HG03520 (cell line): ENCODE data around the gene CUL5.
A peak's percentile ranks its signal among the peaks of the same experiment; 100 is the strongest.
"Not testable (repeated sequence)": the region's sequence is repeated elsewhere in the genome, so short reads cannot be mapped to it uniquely, and the experiment has no call there.

Experiments used
- ATAC-seq: cut with Tn5 transposase; IDR thresholded peaks from one replicate; pipeline ENCODE4 v1.9.1; 2021; ENCODE audit warnings: mild to moderate bottlenecking, moderate library complexity; ENCODE audit not compliant: unreplicated experiment

CUL5 gene

GRCh38 chr11:108111126-108111525 is 102.4 kb downstream of the CUL5 start:
- no peak for ATAC-seq

- no peak for ATAC-seq
Observed at GRCh38 chr11:108112057-108112456, 103.4 kb downstream of the CUL5 start.

GRCh38 chr11:108115500-108116140 is 106.9 kb downstream of the CUL5 start:
- ATAC-seq: no peak

- no peak for ATAC-seq
Observed at GRCh38 chr11:108117746-108118371, 109.2 kb downstream of the CUL5 start.

GRCh38 chr11:108120936-108121273 is 112.2 kb downstream of the CUL5 start:
- ATAC-seq: peak; percentile 2

GRCh38 chr11:108121274-108122155 is 112.8 kb downstream of the CUL5 start, which contains the start of gene ACAT1:
TSS of gene ACAT1 (plus strand) at chr11:108121567. CDS start at chr11:108121607, 40 bp downstream.
- ATAC-seq: peak; percentile 97

- ATAC-seq: no peak
Observed at GRCh38 chr11:108122166-108122628, 113.5 kb downstream of the CUL5 start.

- ATAC-seq: no peak
Observed at GRCh38 chr11:108125096-108125495, 116.4 kb downstream of the CUL5 start.

- ATAC-seq: no peak
Observed at GRCh38 chr11:108128772-108129171, 120.1 kb downstream of the CUL5 start.

- no peak for ATAC-seq
Observed at GRCh38 chr11:108131993-108132392, 123.3 kb downstream of the CUL5 start.

GRCh38 chr11:108132993-108133538 is 124.4 kb downstream of the CUL5 start:
- not testable (repeated sequence) for ATAC-seq

GRCh38 chr11:108135845-108136544 is 127.3 kb downstream of the CUL5 start:
- peak; percentile 49 for ATAC-seq

- ATAC-seq: no peak
Observed at GRCh38 chr11:108137212-108137611, 128.5 kb downstream of the CUL5 start.

- no peak for ATAC-seq
Observed at GRCh38 chr11:108142304-108142703, 133.6 kb downstream of the CUL5 start.

GRCh38 chr11:108144615-108145014 is 135.9 kb downstream of the CUL5 start:
- ATAC-seq: no peak

- no peak for ATAC-seq
Observed at GRCh38 chr11:108147150-108147549, 138.5 kb downstream of the CUL5 start.

GRCh38 chr11:108148556-108148955 is 139.9 kb downstream of the CUL5 start:
- no peak for ATAC-seq

GRCh38 chr11:108154591-108154990 is 145.9 kb downstream of the CUL5 start:
- ATAC-seq: no peak
